Left lobe of liver (tissue), 2 donors: ENCODE data around the gene ARHGEF10L. TPM values are rescaled to one million over a fixed set of nuclear protein-coding genes. Genes with fewer than 3 reads are reported as not detected.

Source experiments
- ATAC-seq: fragments of 200-7000 bp; cut with Tn5 transposase; one replicate; pipeline ENCODE4 v1.9.1; 2020; ENCODE audit warnings: mild to moderate bottlenecking, moderate library complexity
- DNase-seq: peaks from one replicate; pipeline ENCODE4 v3.0.0-alpha.2; 2020; ENCODE audit warnings: low spot score
- total RNA-seq: library from RNA; stranded (reverse); gene quantifications from one replicate; pipeline ENCODE4 v1.2.1, GENCODE V29; 2021
- donor health status: DM: no; HTN: no; CAD: no; lungs with moderate emphysema.
- donor health status: DM: no; HTN: yes; CAD: no.

ARHGEF10L gene
- total RNA-seq, 1 donor from 2014 or later: 126 TPM

GRCh38 chr1:17690906-17691634, 151.6 kb downstream of the ARHGEF10L start:
- DNase-seq: no peak
- no peak for ATAC-seq

DNA sequence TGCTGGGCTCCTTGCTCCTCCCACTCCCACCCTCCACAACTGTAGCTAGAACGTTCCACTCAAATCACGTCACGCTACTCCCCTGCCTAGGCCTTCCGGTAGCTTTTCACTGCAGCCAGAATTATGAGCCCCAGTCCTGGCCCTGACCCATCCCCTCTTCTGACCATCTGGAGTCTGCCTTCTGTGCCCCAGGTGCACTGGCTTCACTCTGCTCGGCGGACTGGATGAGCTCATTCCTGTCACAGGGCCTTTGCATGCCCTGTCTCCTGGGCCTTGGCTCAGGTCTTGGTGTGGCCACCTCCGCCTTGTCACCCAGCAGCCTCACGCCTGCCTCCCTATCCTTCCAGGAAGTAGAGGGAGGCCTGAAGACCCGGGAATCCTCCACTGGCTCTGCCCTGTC, 153.1 kb downstream of the ARHGEF10L start:
- DNase-seq: no peak
- no peak for ATAC-seq

GRCh38 chr1:17696417-17697301, 157.2 kb downstream of the ARHGEF10L start:
- ATAC-seq (peak; percentile 16), DNase-seq (no peak)

- DNase-seq (no peak), ATAC-seq (no peak)
Measured at GRCh38 chr1:17697458-17697857, 158.0 kb downstream of the ARHGEF10L start.

DNA sequence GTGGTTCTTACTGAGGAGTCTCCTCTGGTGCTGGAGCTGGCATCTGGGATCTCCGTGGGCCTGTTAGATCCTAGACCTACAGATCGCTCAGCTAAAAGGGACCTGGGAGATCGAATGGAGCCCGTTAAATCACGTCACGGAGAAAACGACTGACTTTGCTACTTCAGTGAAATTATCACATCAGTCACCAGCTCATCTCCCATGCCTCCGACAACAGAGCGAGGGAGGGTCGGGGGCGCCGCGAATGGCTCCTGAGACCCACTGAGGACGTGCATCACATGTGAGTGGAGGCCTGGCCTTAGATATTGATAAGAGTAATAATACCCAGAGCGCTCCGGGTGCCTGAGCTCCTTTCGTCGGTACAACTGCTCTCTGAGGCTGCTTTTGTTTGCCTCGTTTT, 160.1 kb downstream of the ARHGEF10L start:
- ATAC-seq: no peak

DNA sequence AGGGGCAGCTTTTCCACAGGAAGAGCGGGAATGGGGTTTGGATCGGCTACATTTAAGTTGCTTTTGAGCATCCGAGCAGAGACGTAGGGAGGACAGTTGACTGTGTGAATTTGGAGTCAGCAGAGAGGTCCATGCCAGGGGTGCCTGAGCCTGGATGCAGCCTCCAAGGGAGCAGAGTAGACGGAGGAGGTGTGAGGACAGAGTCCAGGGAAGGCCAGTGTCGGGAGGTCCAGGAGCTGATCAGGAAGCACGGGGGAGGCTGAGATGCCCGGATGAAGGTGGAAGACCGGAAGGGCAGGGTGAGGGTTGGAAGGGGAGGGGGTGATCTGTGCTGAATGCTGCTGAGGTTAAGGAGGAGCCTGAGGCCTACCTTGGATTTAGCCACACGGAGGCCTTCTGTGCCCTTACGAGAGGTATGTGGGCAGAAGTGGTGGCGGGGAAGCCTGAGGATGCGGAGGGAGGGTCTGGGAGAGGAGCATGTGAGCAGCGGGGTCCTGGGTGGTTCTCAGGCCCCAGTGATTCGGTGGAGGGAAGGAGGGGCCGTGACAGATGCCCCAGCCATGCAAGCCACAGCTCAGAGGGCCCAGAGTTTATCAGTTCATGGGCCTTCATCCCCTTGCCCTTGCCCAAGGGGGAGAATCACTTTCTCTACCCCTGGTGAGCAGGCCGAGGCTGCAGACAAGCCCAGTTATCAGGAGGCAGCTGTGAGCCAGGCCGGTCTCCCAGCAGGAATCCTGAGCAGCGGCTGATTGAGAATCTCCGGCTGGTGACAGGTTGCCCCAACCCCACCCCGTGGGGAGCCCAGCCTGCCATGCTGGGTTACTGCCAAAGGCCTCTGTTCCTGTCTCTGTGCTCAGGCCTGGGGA, 161.7 kb downstream of the ARHGEF10L start:
- no peak for DNase-seq
- ATAC-seq: no peak

More for the DNA sequence above, 160.1 kb downstream of the ARHGEF10L start:
- DNase-seq: no peak

- ATAC-seq (no peak), DNase-seq (no peak)
Measured at GRCh38 chr1:17704176-17704575, 164.7 kb downstream of the ARHGEF10L start.

GRCh38 chr1:17706445-17706844, 166.9 kb downstream of the ARHGEF10L start:
- no peak for ATAC-seq

GRCh38 chr1:17709981-17710380, 170.5 kb downstream of the ARHGEF10L start:
- no peak for DNase-seq
- ATAC-seq: no peak

More at GRCh38 chr1:17706445-17706844, 166.9 kb downstream of the ARHGEF10L start:
- no peak for DNase-seq

DNA sequence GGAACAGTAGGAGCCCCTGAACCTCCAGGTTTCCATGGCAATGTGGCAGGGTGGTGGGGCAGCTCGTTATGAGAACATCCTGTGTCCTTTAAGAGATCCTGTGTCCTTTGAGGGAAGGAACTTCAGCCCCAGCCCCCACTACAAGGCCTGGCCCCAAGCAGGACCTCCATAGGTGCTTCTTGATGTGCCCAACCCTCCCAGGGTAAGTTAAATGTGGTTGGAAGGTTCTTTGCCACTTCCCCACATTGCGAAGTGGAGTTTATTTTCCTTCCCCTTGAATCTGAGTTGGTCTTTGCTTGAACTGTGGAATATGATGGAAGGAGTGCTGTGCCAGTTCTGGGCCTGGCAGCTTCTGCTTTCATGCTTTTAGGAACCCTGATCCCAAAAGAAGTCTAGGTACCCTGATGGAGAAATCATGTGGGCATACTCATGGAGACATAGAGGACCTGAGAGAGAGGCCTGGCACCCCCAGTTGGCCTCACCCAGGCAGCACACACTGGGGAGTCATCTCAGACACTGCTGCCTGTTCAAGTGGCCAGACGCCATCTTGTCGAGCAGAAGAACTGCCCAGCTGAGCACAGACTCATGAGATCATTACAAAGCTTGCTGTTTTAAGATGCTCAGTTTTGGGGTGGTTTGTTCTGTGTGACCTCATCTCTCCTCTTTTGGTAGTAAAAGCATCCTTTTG, 171.5 kb downstream of the ARHGEF10L start:
- no peak for ATAC-seq

GRCh38 chr1:17711577-17711910, 172.0 kb downstream of the ARHGEF10L start:
- ATAC-seq (no peak), DNase-seq (no peak)

More for the DNA sequence above, 171.5 kb downstream of the ARHGEF10L start:
- DNase-seq: no peak

- ATAC-seq (no peak), DNase-seq (no peak)
Measured at GRCh38 chr1:17711941-17712340, 172.4 kb downstream of the ARHGEF10L start.

DNA sequence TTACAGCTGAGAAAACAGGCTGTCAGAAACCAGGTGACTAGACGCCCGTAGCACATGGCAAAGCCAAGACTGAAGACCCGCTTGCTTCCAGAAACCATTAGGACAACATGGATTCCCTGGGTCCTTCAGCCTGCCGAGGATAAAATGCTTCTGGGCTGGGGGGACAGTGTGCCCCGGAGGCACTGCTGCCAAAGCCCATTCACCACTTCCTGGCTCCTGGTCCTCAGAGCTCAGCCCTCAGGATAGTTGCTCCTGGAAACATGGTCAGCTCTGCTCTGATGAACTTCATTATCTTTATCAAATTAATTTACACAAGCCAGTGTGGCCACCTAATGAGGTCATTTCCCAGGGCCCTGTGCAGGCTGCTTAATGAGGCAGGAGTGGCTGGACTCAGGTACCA, 174.5 kb downstream of the ARHGEF10L start:
- ATAC-seq: no peak
- DNase-seq: no peak

- ATAC-seq: no peak
Measured at GRCh38 chr1:17717594-17718535, 178.4 kb downstream of the ARHGEF10L start.

GRCh38 chr1:17719874-17720273, 180.4 kb downstream of the ARHGEF10L start:
- ATAC-seq (no peak), DNase-seq (no peak)

More at GRCh38 chr1:17717594-17718535, 178.4 kb downstream of the ARHGEF10L start:
- no peak for DNase-seq

GRCh38 chr1:17721444-17721843, 181.9 kb downstream of the ARHGEF10L start:
- ATAC-seq (no peak), DNase-seq (no peak)

- ATAC-seq: no peak
- no peak for DNase-seq
Measured at GRCh38 chr1:17723684-17724083, 184.2 kb downstream of the ARHGEF10L start.

DNA sequence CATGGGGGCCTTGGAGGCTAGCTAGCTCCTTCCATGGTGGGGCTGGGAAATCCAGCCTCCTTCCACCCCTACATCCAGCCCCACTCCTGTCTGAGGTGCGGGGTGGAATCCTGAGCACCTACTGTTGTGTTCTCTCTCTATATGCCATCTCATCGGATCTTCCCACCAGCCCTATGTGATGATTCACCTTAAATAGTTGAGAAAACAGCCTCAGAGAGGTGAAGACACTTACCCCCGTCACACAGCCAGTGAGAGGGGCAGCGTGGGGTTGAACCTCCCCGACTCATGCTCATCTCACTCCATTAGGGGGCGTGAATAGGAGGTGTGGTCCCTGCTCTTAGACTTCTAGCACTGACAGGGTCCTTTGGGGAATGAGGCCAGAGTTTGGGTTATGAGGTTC, 184.7 kb downstream of the ARHGEF10L start:
- ATAC-seq (no peak), DNase-seq (no peak)

DNA sequence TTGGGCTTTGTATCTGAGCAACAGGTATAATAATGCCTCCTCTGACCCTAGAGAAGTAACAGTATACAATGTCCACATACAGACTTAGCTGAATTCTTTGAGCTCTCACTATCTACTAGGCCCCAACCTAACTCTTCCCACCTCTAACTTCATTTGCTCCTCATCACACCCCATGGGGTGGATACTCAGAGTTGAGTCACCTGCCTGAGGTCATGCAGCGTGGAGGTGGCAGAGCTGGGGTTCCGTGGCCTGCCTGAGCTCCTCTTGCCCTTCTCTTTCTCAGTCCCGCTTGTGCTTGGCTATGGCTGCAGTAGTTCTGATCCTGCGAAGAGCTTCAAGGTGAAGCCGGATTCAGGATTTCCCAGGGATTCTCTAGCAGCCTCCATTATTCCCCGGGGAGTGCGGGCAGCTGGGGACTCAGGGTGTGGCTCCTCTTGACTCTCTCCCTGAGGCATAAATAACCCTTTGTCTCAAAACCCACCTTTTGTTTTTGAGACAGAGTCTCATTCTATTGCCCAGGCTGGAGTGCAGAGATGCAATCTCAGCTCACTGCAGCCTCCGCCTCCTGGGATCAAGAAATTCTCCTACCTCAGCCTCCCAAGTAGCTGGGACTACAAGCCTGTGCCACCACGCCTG, 185.7 kb downstream of the ARHGEF10L start:
- DNase-seq (no peak), ATAC-seq (no peak)
